Endodermal cell (in vitro differentiated cells): ENCODE results near the gene PDZD7. TPM values are rescaled to one million over a fixed set of nuclear protein-coding genes. Genes with fewer than 3 reads are reported as not detected.

Source experiments
- DNase-seq: peaks from one replicate; pipeline ENCODE4 v3.0.0-alpha.2; 2017
- H3K27ac ChIP-seq: 2 replicates; pipeline ENCODE4 v1.5.1; 2013; ENCODE audit warnings: mild to moderate bottlenecking, low read depth, low read length, moderate library complexity
- H3K27me3 ChIP-seq: 2 replicates; pipeline ENCODE4 v1.6.1; 2013; ENCODE audit warnings: mild to moderate bottlenecking, low read length, moderate library complexity; ENCODE audit not compliant: insufficient read depth, control insufficient read depth, poor library complexity, severe bottlenecking
- H3K36me3 ChIP-seq: 2 replicates; pipeline ENCODE4 v1.7.0; 2013; ENCODE audit warnings: mild to moderate bottlenecking, low read length, moderate library complexity; ENCODE audit not compliant: control insufficient read depth, insufficient read depth
- H3K4me1 ChIP-seq: one replicate; pipeline ENCODE4 v1.7.0; 2013; ENCODE audit warnings: low read length; ENCODE audit not compliant: control insufficient read depth, insufficient read depth
- H3K4me3 ChIP-seq: 2 replicates; pipeline ENCODE4 v1.5.1; 2013; ENCODE audit warnings: mild to moderate bottlenecking, low read length, moderate library complexity
- H3K9ac ChIP-seq: 2 replicates; pipeline ENCODE4 v1.6.1; 2013; ENCODE audit warnings: mild to moderate bottlenecking, low read length, moderate library complexity; ENCODE audit not compliant: poor library complexity, severe bottlenecking; ENCODE audit errors: extremely low read depth
- H3K9me3 ChIP-seq: 2 replicates; pipeline ENCODE4 v1.6.1; 2013; ENCODE audit warnings: mild to moderate bottlenecking, low read length, moderate library complexity; ENCODE audit not compliant: control insufficient read depth
- H3K27ac Mint-ChIP-seq: 2 replicates; pipeline ENCODE4 v1.8.0; 2020; ENCODE audit warnings: mixed read lengths
- H3K27me3 Mint-ChIP-seq: 2 replicates; pipeline ENCODE4 v1.8.0; 2021; ENCODE audit warnings: mild to moderate bottlenecking, mixed read lengths; ENCODE audit not compliant: insufficient read depth
- H3K36me3 Mint-ChIP-seq: 2 replicates; pipeline ENCODE4 v1.8.0; 2020; ENCODE audit warnings: low read depth, mixed read lengths
- H3K4me1 Mint-ChIP-seq: 2 replicates; pipeline ENCODE4 v1.8.0; 2020; ENCODE audit warnings: mixed read lengths
- H3K4me3 Mint-ChIP-seq: 2 replicates; pipeline ENCODE4 v1.8.0; 2020; ENCODE audit warnings: mild to moderate bottlenecking, moderate library complexity, mixed read lengths
- H3K9me3 Mint-ChIP-seq: 2 replicates; pipeline ENCODE4 v1.8.0; 2020; ENCODE audit warnings: mild to moderate bottlenecking, mixed read lengths
- WGBS, 2 experiments: methylation state at CpG; one replicate each; pipeline versions ENCODE4 v1.1.5 to v1.1.7; 2013; ENCODE audit warnings: missing lambda C conversion rate in 2 of 2, mixed read lengths in 1 of 2; ENCODE audit not compliant: insufficient coverage in 1 of 2, insufficient read length in 1 of 2; 5-methylcytosine and 5-hydroxymethylcytosine counted together
- total RNA-seq, 2 donors: library from RNA; stranded (reverse); fragmentation: NEBNext Ultra II Directional in 1 of 2; extraction: Animal tissue kit (Norgen Biotek cat#: 25700) in 1 of 2; gene quantifications; 2 replicates in 1 of 2; 3 replicates in 1 of 2; pipeline ENCODE4 v1.2.1, GENCODE V29; 2021
- TF ChIP-seq, protein P1 (sequence below): fragments of 200-600 bp; sonication (generic); conservative IDR thresholded peaks from 2 replicates; pipeline ENCODE4 v1.5.0; 2021; ENCODE audit warnings: antibody characterized with exemption, mild to moderate bottlenecking

The PDZD7 gene
- total RNA-seq, 2 donors from 2014 or later, result 0.49 to 1.1 TPM

DNA sequence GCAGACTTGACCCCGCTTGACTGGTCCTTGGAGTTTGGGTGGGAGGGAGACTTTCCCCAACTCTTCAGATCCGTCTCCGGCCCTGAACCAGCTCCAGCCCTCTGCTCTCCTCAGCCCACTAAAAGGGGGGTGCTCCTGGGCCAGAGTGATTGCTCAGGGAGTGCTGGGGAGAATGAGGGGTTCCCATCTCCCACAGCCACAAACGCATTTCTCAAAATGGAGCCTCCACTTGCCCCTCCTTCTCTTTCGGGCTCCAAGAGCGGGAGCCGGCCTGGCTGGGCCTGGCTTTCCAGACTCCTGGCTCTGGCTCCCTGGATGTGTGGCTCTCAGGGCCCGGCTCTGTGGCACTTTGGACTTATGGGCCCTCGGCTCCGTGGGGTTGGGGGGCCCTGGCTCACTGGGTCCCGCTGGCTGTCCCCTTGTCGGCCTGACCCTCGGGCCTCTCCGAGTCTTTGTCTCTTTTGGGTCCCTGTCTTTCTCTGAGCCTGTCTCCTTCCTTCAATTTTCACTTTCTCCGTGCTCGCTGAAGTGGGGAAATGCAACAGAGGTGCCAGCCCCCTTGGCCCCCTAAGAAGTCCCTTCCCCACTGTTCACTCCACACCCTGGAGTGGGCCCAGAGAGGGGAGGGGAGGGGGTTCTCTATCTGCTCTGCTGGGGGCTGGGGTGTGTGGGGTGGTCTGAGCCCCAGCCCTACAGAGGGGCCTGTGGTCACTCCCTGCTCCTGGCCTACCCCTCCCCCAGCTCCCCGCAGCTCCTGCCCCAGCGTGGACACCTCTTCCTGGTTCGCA is 30.6 kb downstream of the PDZD7 start:
- 9 to 16% methylated on average over 7 to 19 of the region's 19 CpGs for WGBS, 2 experiments
- H3K4me3 ChIP-seq, result peak overlapping the region; percentile 95
- H3K9ac ChIP-seq, result peak overlapping the region; percentile 77
- Mint-ChIP-seq H3K27ac (peak overlapping the region; percentile 93), H3K9me3 (no peaks in the 10 kb centered on the region), H3K4me3 (peak overlapping the region; percentile 67), H3K36me3 (peaks cover 16% of the 10 kb centered on the region), H3K4me1 (peaks cover 25% of the 10 kb centered on the region), H3K27me3 (no peaks in the 10 kb centered on the region)
- DNase-seq, result peak; percentile 77
- H3K9me3 ChIP-seq, result no peaks in the 10 kb centered on the region
- peaks cover 29% of the 10 kb centered on the region for H3K36me3 ChIP-seq
- H3K27ac ChIP-seq, result peak overlapping the region; percentile 71
- no peaks in the 10 kb centered on the region for H3K27me3 ChIP-seq
- H3K4me1 ChIP-seq, result peaks cover 3% of the 10 kb centered on the region
- TF ChIP-seq, protein P1, sequence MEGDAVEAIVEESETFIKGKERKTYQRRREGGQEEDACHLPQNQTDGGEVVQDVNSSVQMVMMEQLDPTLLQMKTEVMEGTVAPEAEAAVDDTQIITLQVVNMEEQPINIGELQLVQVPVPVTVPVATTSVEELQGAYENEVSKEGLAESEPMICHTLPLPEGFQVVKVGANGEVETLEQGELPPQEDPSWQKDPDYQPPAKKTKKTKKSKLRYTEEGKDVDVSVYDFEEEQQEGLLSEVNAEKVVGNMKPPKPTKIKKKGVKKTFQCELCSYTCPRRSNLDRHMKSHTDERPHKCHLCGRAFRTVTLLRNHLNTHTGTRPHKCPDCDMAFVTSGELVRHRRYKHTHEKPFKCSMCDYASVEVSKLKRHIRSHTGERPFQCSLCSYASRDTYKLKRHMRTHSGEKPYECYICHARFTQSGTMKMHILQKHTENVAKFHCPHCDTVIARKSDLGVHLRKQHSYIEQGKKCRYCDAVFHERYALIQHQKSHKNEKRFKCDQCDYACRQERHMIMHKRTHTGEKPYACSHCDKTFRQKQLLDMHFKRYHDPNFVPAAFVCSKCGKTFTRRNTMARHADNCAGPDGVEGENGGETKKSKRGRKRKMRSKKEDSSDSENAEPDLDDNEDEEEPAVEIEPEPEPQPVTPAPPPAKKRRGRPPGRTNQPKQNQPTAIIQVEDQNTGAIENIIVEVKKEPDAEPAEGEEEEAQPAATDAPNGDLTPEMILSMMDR, result no peak

DNA sequence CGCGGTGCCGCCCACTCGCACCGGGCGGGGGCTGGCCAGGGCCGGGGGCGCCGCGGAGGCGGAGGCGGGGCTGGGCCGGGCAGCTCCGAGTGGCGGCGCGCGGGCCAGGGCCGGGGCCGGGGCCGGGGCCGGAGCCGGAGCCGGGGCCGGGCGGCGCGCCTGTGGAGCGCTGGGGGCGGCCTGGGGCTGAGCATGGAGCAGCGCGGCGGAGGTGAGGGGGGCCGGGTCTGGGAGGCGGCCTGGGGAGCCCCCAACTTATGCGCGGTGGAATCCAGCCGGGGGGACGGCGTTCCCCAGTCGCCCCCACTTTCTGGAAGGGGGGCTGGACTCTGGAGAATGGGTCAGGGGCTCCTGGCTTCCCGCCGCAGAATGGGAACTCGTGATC is 31.2 kb downstream of the PDZD7 start, which contains the start of gene LZTS2:
Gene LZTS2, plus strand, starts transcription at position 67 of the 385 bp plus-strand sequence. CDS start 2,731 bp downstream, outside the sequence.
- H3K4me3 Mint-ChIP-seq, result peak within 1 kb of the TSS; percentile 67
- H3K4me3 ChIP-seq, result peak within 1 kb of the TSS; percentile 95
- TF ChIP-seq, protein P1, result no peak
- WGBS, 2 experiments, result 0 to 1% methylated on average over 13 to 43 of the region's 44 CpGs
- peaks cover 26% of the 10 kb centered on the region for H3K36me3 ChIP-seq
- peak within 1 kb of the TSS; percentile 93 for H3K27ac Mint-ChIP-seq
- H3K4me1 Mint-ChIP-seq, result peaks cover 31% of the 10 kb centered on the region
- peak within 1 kb of the TSS; percentile 78 for H3K9ac ChIP-seq
- no peaks in the 10 kb centered on the region for H3K27me3 Mint-ChIP-seq
- H3K27ac ChIP-seq, result peak within 1 kb of the TSS; percentile 97
- H3K4me1 ChIP-seq, result peaks cover 3% of the 10 kb centered on the region
- no peak for DNase-seq
- H3K27me3 ChIP-seq, result no peaks in the 10 kb centered on the region
- H3K36me3 Mint-ChIP-seq, result peaks cover 12% of the 10 kb centered on the region
- no peaks in the 10 kb centered on the region for H3K9me3 Mint-ChIP-seq
- H3K9me3 ChIP-seq, result no peaks in the 10 kb centered on the region

GRCh38 chr10:100998991-100999741 is 31.8 kb downstream of the PDZD7 start:
- peak; percentile 92 for DNase-seq
- WGBS, 2 experiments, result 1 to 16% methylated on average over 9 to 83 of the region's 83 CpGs
- Histone ChIP-seq H3K36me3 (peaks cover 25% of the 10 kb centered on the region), H3K27me3 (no peaks in the 10 kb centered on the region), H3K4me1 (peaks cover 3% of the 10 kb centered on the region), H3K4me3 (peak overlapping the region; percentile 88), H3K27ac (peak overlapping the region; percentile 97), H3K9me3 (no peaks in the 10 kb centered on the region), H3K9ac (peak overlapping the region; percentile 78)
- TF ChIP-seq, protein P1, result peak; percentile 95
- H3K27ac Mint-ChIP-seq, result peak overlapping the region; percentile 91
- no peaks in the 10 kb centered on the region for H3K27me3 Mint-ChIP-seq
- H3K4me1 Mint-ChIP-seq, result peaks cover 37% of the 10 kb centered on the region
- H3K4me3 Mint-ChIP-seq, result peak overlapping the region; percentile 67
- H3K36me3 Mint-ChIP-seq, result peaks cover 12% of the 10 kb centered on the region
- H3K9me3 Mint-ChIP-seq, result no peaks in the 10 kb centered on the region
